Bronchial epithelial cell (primary cell): Measurements from ENCODE around the gene C22orf31. TPM values are rescaled to one million over a fixed set of nuclear protein-coding genes. Genes with fewer than 3 reads are reported as not detected.
"Not testable (repeated sequence)": the region's sequence is repeated elsewhere in the genome, so short reads cannot be mapped to it uniquely, and the experiment has no call there.

ENCODE experiments used
- DNase-seq: peaks from one replicate; pipeline ENCODE4 v3.0.0-alpha.2; 2010; ENCODE audit warnings: low read depth
- FAIRE-seq: peaks from 2 replicates; lab custom pipeline; 2011; peaks lifted over from hg19 to GRCh38; lab: Jason Lieb, UNC
- H3K27me3 ChIP-seq: 2 replicates; pipeline ENCODE4 v1.5.1; 2011; ENCODE audit warnings: low read length; ENCODE audit not compliant: control insufficient read depth, insufficient read depth
- H3K36me3 ChIP-seq: 2 replicates; pipeline ENCODE4 v1.5.1; 2011; ENCODE audit warnings: low read length; ENCODE audit not compliant: control insufficient read depth, insufficient read depth
- H3K4me3 ChIP-seq: 2 replicates; pipeline ENCODE4 v1.5.1; 2011; ENCODE audit warnings: mild to moderate bottlenecking, low read depth, low read length, control low read depth
- CTCF ChIP-seq: IDR thresholded peaks from 2 replicates; pipeline ENCODE4 v1.5.1; 2011; ENCODE audit warnings: mild to moderate bottlenecking, moderate library complexity, low read length, control low read depth, inconsistent platforms; ENCODE audit not compliant: insufficient read depth, severe bottlenecking
- total RNA-seq: library from RNA; depleted of rRNA; stranded (reverse); fragments of >200 nt; gene quantifications from 2 replicates; pipeline ENCODE4 v1.2.1, GENCODE V29; 2014

Gene C22orf31
- total RNA-seq, 1 donor from 2014 or later: not detected

DNA sequence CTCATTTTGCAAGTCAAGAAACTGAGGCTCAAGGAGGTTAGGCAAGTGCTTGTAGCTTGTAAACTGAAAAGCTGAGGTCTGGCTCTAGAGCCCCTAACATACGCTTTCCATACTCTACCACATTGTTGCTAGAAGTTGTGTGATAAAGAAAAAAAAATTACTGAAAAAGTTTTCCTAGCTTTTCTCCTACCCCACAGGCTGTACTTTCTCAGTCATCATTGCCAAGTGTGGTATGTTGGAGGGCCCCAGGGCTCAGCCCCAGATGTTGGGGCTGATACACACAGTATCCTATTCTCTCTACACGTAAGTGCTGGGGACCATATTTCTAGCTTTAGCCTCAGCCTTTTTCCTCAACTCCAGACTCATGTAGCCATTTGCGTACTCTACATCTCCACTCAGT is 27.2 kb upstream of the C22orf31 start:
- H3K36me3 ChIP-seq: no peaks in the 10 kb centered on the region
- H3K4me3 ChIP-seq: no peak overlapping the region
- H3K27me3 ChIP-seq: no peaks in the 10 kb centered on the region
- TF ChIP-seq CTCF: no peak
- FAIRE-seq (no peak), DNase-seq (no peak)

DNA sequence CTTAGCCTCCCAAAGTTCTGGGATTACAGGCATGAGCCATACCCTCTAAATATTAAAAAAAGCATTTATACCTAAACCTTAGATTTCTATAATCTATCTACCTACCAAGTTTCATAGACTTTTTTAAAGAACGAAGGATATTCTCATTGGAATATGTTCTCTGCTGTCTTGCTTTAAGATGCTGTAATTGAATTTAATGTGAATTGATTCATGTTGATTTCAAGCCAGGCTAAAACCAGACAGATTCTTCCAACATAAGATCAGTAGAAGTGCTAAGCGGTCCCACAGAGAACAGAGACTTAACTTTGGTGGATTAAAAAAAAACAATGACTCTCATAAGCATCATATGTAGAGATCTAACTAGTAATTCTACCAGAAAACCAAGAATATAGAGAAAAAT is 25.4 kb upstream of the C22orf31 start:
- DNase-seq (no peak), FAIRE-seq (no peak)
- no peaks in the 10 kb centered on the region for H3K36me3 ChIP-seq
- H3K4me3 ChIP-seq: no peak overlapping the region
- no peaks in the 10 kb centered on the region for H3K27me3 ChIP-seq
- TF ChIP-seq CTCF: no peak

- Histone ChIP-seq H3K27me3 (no peaks in the 10 kb centered on the region), H3K4me3 (no peak overlapping the region), H3K36me3 (no peaks in the 10 kb centered on the region)
- TF ChIP-seq CTCF: no peak
- DNase-seq (no peak), FAIRE-seq (no peak)
Measured at GRCh38 chr22:29083933-29084591, 22.4 kb upstream of the C22orf31 start.

DNA sequence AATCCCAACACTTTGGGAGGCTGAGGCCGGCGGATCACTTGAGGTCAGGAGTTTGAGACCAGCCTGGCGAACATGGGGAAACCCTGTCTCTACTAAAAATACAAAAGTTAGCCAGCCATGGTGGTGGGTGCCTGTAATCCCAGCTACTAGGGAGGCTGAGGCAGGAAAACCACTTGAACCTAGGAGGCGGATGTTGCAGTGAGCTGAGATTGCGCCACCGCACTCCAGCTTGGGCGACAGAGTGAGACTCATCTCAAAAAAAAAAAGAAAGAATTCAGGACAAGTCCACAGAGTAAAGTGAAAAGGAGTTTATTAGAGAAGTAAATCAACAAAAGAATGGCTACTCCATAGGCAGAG is 21.9 kb upstream of the C22orf31 start:
- H3K36me3 ChIP-seq, FAIRE-seq, H3K4me3 ChIP-seq, H3K27me3 ChIP-seq, DNase-seq: not testable (repeated sequence)

GRCh38 chr22:29082826-29083545 is 21.4 kb upstream of the C22orf31 start:
- H3K36me3 ChIP-seq: no peaks in the 10 kb centered on the region
- no peak overlapping the region for H3K4me3 ChIP-seq
- H3K27me3 ChIP-seq: no peaks in the 10 kb centered on the region
- no peak for TF ChIP-seq CTCF
- DNase-seq (no peak), FAIRE-seq (no peak)

DNA sequence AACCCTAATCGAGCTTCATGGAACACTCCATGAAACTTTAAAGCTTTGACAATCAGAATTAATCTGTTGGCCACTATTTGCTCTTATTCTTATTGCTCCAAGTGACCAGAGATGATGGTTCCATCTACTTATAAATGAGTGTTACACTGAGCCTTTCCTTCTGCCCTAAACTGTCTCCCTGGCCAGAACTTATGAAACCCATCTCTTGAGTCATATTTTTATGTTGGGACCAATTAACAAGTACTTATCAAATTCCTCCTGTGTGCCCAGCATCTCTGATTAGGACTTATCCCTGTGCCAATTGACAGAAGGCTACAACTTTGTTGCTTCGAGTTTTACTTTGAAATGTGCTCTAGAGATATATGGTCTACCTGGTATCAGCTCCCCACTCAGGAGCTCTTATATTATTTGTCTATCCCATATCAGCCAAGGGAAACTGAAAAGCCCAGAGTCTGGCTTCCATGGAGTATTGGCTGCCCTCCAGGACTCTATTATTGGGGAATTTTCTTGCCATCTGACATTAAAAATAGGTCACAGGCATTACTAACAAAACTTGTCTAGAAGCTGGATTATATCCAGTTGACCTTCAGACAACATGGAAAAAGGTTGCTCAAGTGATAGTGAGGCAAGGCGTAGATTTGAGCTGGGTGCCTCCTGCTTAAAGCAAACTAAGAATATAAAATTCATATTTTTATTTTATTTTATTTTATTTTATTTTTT is 20.0 kb upstream of the C22orf31 start:
- H3K27me3 ChIP-seq: no peaks in the 10 kb centered on the region
- H3K4me3 ChIP-seq: no peak overlapping the region
- DNase-seq: no peak
- FAIRE-seq: no peak
- no peaks in the 10 kb centered on the region for H3K36me3 ChIP-seq
- no peak for TF ChIP-seq CTCF
